Stimulated activated naive CD4-positive, alpha-beta T cell treated with Interleukin-2 at 50 U/mL for 16 hours (primary cell): Measurements from ENCODE around the gene VSTM1.
"Not testable (repeated sequence)": the region's sequence is repeated elsewhere in the genome, so short reads cannot be mapped to it uniquely, and the experiment has no call there.

Experiments used
- DNase-seq: peaks from one replicate; lab custom pipeline; 2025; lab: John Stamatoyannopoulos, UW

Gene VSTM1

GRCh38 chr19:54073829-54074228, 10.1 kb upstream of the VSTM1 start:
- DNase-seq: no peak

- DNase-seq: no peak
Measured at GRCh38 chr19:54069470-54069869, 5.8 kb upstream of the VSTM1 start.

GRCh38 chr19:54062643-54063042, 1.1 kb downstream of the VSTM1 start:
- DNase-seq: no peak

- DNase-seq: no peak
Measured at GRCh38 chr19:54047616-54048015, 16.1 kb downstream of the VSTM1 start.

- no peak for DNase-seq
Measured at GRCh38 chr19:54045771-54046170, 17.9 kb downstream of the VSTM1 start.

- no peak for DNase-seq
Measured at GRCh38 chr19:54042989-54043388, 20.7 kb downstream of the VSTM1 start.

GRCh38 chr19:54041969-54042606, 21.6 kb downstream of the VSTM1 start:
- no peak for DNase-seq

GRCh38 chr19:54040003-54040402, 23.7 kb downstream of the VSTM1 start:
- DNase-seq: no peak

GRCh38 chr19:54036542-54036941, 27.2 kb downstream of the VSTM1 start:
- not testable (repeated sequence) for DNase-seq

GRCh38 chr19:54035215-54036178, 28.2 kb downstream of the VSTM1 start:
- no peak for DNase-seq

- DNase-seq: no peak
Measured at GRCh38 chr19:54030895-54031586, 32.7 kb downstream of the VSTM1 start.

- peak; percentile 29 for DNase-seq
Measured at GRCh38 chr19:54029930-54030490, 33.7 kb downstream of the VSTM1 start.

GRCh38 chr19:54029301-54029700, 34.4 kb downstream of the VSTM1 start:
- DNase-seq: no peak

GRCh38 chr19:54026656-54027055, 37.0 kb downstream of the VSTM1 start:
- no peak for DNase-seq

- no peak for DNase-seq
Measured at GRCh38 chr19:54024660-54025059, 39.0 kb downstream of the VSTM1 start.

GRCh38 chr19:54023191-54023590, 40.5 kb downstream of the VSTM1 start:
- DNase-seq: no peak

GRCh38 chr19:54021932-54022331, 41.8 kb downstream of the VSTM1 start:
- no peak for DNase-seq

GRCh38 chr19:54021363-54021762, 42.3 kb downstream of the VSTM1 start:
- no peak for DNase-seq

- no peak for DNase-seq
Measured at GRCh38 chr19:54017261-54017660, 46.4 kb downstream of the VSTM1 start.

GRCh38 chr19:54014920-54015560, 48.7 kb downstream of the VSTM1 start:
- DNase-seq: no peak

- DNase-seq: no peak
Measured at GRCh38 chr19:54013866-54014265, 49.8 kb downstream of the VSTM1 start.
